Effector memory CD4-positive, alpha-beta T cell (primary cell): Measurements from ENCODE around the gene USH2A.
"Not testable (repeated sequence)": the region's sequence is repeated elsewhere in the genome, so short reads cannot be mapped to it uniquely, and the experiment has no call there.

Experiments used
- DNase-seq, 3 donors: peaks; one replicate each; pipeline ENCODE4 v3.0.0-alpha.2; 2020
- H3K27ac ChIP-seq: 2 replicates; pipeline ENCODE4 v1.7.0; 2013; ENCODE audit warnings: mild to moderate bottlenecking, low read length, moderate library complexity; ENCODE audit not compliant: insufficient read depth, poor library complexity, severe bottlenecking
- H3K27me3 ChIP-seq: replicated peaks from 2 replicates; pipeline ENCODE4 v1.7.0; 2013; ENCODE audit warnings: mild to moderate bottlenecking, low read length; ENCODE audit not compliant: insufficient read depth, control insufficient read depth, poor library complexity, severe bottlenecking
- H3K36me3 ChIP-seq: 2 replicates; pipeline ENCODE4 v1.7.0; 2013; ENCODE audit warnings: mild to moderate bottlenecking, low read length, moderate library complexity; ENCODE audit not compliant: control insufficient read depth, insufficient read depth
- H3K4me1 ChIP-seq: 2 replicates; pipeline ENCODE4 v1.7.0; 2013; ENCODE audit warnings: low read length, mild to moderate bottlenecking; ENCODE audit not compliant: control insufficient read depth, insufficient read depth, poor library complexity, severe bottlenecking
- H3K4me3 ChIP-seq: 2 replicates; pipeline ENCODE4 v1.7.0; 2013; ENCODE audit warnings: low read length, low read depth, mild to moderate bottlenecking; ENCODE audit not compliant: insufficient read depth, poor library complexity, severe bottlenecking
- H3K9me3 ChIP-seq: 2 replicates; pipeline ENCODE4 v1.7.0; 2013; ENCODE audit warnings: mild to moderate bottlenecking, low read length, moderate library complexity; ENCODE audit not compliant: control insufficient read depth

Gene USH2A

DNA sequence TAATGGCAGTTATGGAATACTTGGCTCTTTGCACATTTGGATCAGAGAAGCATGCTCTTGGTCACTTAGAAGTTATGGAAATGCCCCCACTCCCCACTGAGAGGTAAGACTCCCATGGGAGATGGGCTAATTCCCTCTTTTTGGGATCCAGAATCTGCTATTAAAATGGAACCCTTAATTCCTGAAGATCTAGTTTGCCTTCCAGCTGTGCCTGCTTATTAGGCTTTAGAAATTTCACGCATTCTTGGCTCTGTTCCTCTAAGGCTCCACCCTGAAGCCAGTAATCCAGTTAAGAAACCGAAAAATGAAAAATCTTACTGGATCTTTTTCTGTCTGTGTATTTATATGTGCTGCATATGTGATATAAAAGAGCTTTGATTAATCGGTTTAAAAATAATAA is 76.7 kb downstream of the USH2A start:
- Histone ChIP-seq H3K27me3 (no peaks in the 10 kb centered on the region), H3K9me3 (no peaks in the 10 kb centered on the region), H3K4me1 (no peaks in the 10 kb centered on the region), H3K4me3 (no peak overlapping the region), H3K36me3 (no peaks in the 10 kb centered on the region), H3K27ac (no peak overlapping the region)
- no peak for DNase-seq

DNA sequence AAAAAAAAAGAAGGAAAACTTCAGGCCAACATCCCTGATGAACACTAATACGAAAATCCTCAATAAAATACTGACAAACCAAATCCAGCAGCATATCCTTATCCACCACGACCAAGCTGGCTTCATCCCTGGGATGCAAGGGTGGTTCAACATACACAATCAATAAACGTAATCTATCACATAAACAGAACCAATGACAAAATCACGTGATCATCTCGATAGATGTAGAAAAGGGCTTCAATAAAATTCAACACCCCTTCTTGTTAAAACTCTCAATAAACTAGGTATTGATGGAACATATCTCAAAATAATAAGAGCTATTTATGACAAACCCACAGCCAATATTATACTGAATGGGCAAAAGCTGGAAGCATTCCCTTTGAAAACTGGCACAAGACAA is 82.7 kb downstream of the USH2A start:
- not testable (repeated sequence) for H3K4me1 ChIP-seq, DNase-seq, H3K27me3 ChIP-seq, H3K4me3 ChIP-seq, H3K27ac ChIP-seq, H3K36me3 ChIP-seq, H3K9me3 ChIP-seq

DNA sequence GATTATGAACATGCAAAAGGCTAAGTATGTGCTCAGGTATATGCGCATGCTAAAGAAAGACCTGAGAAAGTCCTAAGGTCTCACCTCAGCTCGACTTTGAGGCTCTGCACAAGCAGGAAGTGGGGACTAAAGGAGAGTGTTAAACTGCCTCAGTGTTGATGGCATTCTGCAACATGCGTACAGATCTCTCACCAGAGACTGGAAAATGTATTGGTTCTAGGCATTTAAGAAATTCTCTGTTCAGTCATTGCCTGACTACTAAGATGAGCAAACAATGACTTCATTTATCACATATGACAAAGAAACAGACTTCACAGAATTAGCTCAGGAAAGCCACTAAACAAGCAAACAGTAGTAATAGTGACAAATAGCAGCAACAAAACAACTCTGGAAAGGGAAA is 90.8 kb downstream of the USH2A start:
- H3K4me3 ChIP-seq, result no peak overlapping the region
- H3K27me3 ChIP-seq, result no peaks in the 10 kb centered on the region
- no peaks in the 10 kb centered on the region for H3K9me3 ChIP-seq
- H3K36me3 ChIP-seq, result no peaks in the 10 kb centered on the region
- DNase-seq, result no peak
- H3K4me1 ChIP-seq, result no peaks in the 10 kb centered on the region
- H3K27ac ChIP-seq, result no peak overlapping the region

DNA sequence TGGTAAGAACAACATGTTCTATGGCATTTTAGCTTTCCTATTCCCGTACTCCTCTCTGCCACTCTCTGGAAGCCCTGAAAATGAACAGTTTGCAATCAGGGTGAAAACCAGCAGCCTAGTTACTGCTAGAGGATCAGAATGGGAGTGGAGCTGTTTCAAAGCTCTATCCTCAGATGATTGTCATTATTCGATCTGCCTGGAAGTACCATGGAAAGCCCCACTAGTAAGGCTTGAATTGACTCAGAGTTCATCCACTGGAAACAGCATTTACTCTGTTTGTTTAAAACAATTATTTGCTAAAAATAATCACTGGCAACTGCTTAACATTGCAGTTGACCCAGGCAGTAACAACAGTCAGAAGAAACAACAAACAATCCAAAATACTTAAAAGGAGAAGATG is 91.2 kb downstream of the USH2A start:
- H3K27me3 ChIP-seq, result no peaks in the 10 kb centered on the region
- H3K4me3 ChIP-seq, result no peak overlapping the region
- no peak for DNase-seq

DNA sequence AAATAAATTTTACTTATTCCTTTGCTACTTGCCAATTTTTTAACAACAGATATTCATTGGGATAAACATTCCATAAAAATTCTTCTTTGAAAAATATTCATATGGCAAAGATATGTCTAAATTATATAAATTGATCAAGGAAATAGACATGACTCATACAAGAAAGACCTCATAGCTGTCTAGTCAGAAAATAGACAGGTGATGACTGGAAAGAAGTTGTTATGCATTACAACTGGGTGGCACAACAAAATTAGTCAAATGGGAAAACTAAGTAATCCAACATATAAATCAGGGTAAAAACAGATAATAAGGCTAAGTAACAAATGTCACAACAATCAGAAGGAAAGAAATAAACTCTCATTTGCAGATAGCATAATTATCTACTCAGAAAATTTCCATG is 92.0 kb downstream of the USH2A start:
- H3K9me3 ChIP-seq, result no peaks in the 10 kb centered on the region
- H3K4me3 ChIP-seq, result no peak overlapping the region
- no peaks in the 10 kb centered on the region for H3K27me3 ChIP-seq
- H3K27ac ChIP-seq, result no peak overlapping the region
- no peaks in the 10 kb centered on the region for H3K36me3 ChIP-seq
- no peak for DNase-seq
- H3K4me1 ChIP-seq, result no peaks in the 10 kb centered on the region

More for the DNA sequence above, 91.2 kb downstream of the USH2A start:
- H3K4me1 ChIP-seq, result no peaks in the 10 kb centered on the region
- no peak overlapping the region for H3K27ac ChIP-seq
- no peaks in the 10 kb centered on the region for H3K36me3 ChIP-seq
- H3K9me3 ChIP-seq, result no peaks in the 10 kb centered on the region

DNA sequence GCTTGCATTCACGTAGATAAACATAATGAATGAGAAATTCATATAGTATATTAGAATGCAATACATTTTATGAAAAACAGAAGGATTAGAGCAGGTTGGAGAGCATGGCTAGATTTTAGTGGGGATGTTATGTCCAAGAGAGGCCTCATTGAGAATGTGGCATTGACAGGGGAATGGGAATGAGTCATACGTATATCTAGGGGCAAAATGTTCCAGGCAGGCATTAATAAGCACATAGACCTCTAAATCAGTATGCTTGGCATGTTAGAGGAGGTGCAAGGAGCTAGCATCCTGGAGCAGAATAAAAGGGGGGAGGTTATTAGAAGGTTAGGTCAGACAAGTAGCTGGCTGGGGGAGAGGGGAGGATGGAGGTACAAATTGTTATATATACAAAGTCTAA is 93.0 kb downstream of the USH2A start:
- Histone ChIP-seq H3K4me3 (no peak overlapping the region), H3K4me1 (no peaks in the 10 kb centered on the region), H3K27me3 (no peaks in the 10 kb centered on the region), H3K27ac (no peak overlapping the region), H3K9me3 (no peaks in the 10 kb centered on the region), H3K36me3 (no peaks in the 10 kb centered on the region)
- no peak for DNase-seq

DNA sequence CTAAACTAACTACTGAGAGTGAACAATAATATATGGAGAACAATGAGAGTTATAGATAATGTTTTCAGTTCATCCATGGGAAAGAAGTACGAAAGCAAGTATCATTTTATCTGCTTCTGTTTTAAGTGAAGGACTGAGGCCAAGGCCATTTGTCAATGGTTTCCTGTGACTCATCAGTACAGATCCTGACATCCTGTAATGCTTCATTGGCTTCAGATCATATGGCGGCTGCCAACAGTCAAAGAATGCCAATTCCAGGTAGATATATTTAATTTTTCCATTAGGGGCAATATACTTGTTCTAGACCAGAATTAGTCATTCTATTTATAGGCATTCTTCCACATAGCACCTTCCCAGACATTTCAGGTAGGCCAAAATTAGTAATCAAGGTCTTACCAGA is 97.3 kb downstream of the USH2A start:
- Histone ChIP-seq H3K9me3 (no peaks in the 10 kb centered on the region), H3K27ac (no peak overlapping the region), H3K4me1 (no peaks in the 10 kb centered on the region), H3K36me3 (no peaks in the 10 kb centered on the region), H3K4me3 (no peak overlapping the region), H3K27me3 (no peaks in the 10 kb centered on the region)
- no peak for DNase-seq

DNA sequence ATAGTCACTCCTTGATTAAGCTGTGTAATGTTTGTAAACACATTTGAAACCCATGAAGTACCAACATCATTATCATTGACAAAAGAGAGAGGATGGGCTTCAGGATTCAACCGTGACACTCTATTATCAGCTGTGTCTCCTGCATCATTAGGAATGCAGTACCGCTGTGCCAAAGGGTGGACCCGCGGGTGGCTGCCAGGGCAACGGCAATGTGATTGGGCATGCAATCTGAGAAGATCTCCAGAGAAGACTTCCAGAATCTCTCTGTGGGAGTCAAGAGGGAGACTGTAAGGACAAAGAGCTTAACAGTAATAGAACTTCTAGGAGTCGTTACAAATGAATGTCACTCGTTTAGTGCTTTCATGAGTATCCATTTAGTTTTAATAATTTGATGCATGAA is 97.9 kb downstream of the USH2A start:
- no peaks in the 10 kb centered on the region for H3K36me3 ChIP-seq
- no peaks in the 10 kb centered on the region for H3K4me1 ChIP-seq
- no peak for DNase-seq
- H3K27ac ChIP-seq, result no peak overlapping the region
- H3K27me3 ChIP-seq, result no peaks in the 10 kb centered on the region
- no peak overlapping the region for H3K4me3 ChIP-seq
- no peaks in the 10 kb centered on the region for H3K9me3 ChIP-seq

DNA sequence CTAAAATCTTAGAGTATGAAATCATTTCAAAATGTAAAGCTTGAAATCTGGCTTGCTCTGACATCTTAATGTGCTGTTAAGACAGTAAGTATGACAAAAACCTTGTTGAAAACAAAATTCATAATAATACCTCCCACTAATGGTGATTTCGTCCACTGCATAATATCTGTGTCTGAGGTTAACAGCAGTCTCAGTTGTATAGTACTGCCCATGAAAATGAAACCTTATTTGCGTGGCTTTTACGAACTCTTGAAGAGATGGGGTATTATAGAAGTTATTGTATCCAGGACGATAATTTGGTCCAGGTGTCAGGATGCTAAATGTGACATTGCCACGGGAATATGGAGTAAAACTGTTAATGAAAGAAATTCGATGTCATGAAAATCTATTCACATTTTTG is 99.9 kb downstream of the USH2A start:
- Histone ChIP-seq H3K27ac (no peak overlapping the region), H3K36me3 (no peaks in the 10 kb centered on the region), H3K4me3 (no peak overlapping the region), H3K4me1 (no peaks in the 10 kb centered on the region), H3K27me3 (no peaks in the 10 kb centered on the region), H3K9me3 (no peaks in the 10 kb centered on the region)
- DNase-seq, result no peak

DNA sequence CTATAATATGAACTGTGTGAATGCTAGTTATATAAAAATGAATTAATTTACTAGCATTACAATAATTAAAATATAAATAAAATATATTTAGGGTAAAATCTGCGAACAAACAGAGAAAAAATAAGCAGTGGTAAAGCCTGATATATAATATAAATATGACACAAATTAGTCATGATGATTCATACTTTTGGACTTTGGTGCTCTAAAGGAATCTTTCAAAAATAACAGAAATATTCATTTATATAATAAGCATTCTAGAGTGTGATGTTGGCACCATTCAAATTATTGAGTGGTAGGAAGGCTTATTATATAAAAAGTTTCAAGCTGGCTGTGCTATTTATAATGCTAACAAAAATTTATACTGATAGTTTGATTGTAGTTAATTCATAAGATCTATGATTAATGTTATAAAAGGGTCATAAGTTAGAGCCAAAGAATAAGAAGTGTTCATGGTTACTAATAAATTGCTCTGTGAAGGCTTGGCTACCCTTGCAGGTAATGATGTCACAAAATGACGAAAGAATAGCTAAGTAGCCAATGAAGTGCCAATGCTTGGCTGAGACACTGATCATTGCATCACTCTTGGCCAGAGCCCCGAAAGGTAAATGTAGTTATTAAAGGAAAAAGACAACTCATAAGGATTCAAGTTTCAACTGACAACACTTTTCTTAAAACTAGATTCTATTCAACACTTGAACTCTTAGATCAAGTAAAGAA is 108.7 kb downstream of the USH2A start:
- Histone ChIP-seq H3K36me3 (no peaks in the 10 kb centered on the region), H3K9me3 (no peaks in the 10 kb centered on the region), H3K4me1 (no peaks in the 10 kb centered on the region), H3K4me3 (no peak overlapping the region), H3K27me3 (no peaks in the 10 kb centered on the region), H3K27ac (no peak overlapping the region)
- no peak for DNase-seq
